ENCODE data around the gene NT5DC1.

Gene NT5DC1

GRCh38 chr6:116190550-116190949, 89.9 kb downstream of the NT5DC1 start:
- FAIRE-seq, result no peak
- DNase-seq (ENCODE audit: low spot score), result peak; percentile 27

DNA sequence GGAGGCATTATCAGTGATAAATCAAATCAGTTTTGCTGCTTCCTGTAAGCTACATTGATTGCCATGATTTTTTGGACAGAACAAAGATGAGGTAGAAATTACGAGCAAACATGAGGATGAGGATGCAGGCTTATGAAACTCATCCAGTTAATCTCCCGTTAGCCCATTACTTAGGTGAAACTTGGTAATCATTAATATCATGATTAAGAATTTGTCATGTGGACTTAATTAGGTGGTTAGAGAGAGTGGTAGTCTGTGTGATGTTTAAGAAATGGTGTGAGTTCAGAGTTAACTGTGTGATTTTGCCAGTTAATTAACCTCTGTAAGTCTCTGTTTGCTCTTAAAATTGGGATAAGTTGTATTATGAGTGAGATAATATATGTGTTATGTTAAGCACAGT, 91.2 kb downstream of the NT5DC1 start:
- FAIRE-seq (no peak), DNase-seq (ENCODE audit: low spot score) (no peak)

GRCh38 chr6:116192786-116193185, 92.1 kb downstream of the NT5DC1 start:
- FAIRE-seq, result no peak

GRCh38 chr6:116196841-116197240, 96.2 kb downstream of the NT5DC1 start:
- DNase-seq (ENCODE audit: low spot score) (no peak), FAIRE-seq (no peak)

More at GRCh38 chr6:116192786-116193185, 92.1 kb downstream of the NT5DC1 start:
- DNase-seq (ENCODE audit: low spot score), result no peak

GRCh38 chr6:116200619-116201249, 100.1 kb downstream of the NT5DC1 start:
- DNase-seq (ENCODE audit: low spot score), result no peak
- no peak for FAIRE-seq

GRCh38 chr6:116201538-116201937, 100.9 kb downstream of the NT5DC1 start:
- no peak for FAIRE-seq
- no peak for DNase-seq (ENCODE audit: low spot score)

DNA sequence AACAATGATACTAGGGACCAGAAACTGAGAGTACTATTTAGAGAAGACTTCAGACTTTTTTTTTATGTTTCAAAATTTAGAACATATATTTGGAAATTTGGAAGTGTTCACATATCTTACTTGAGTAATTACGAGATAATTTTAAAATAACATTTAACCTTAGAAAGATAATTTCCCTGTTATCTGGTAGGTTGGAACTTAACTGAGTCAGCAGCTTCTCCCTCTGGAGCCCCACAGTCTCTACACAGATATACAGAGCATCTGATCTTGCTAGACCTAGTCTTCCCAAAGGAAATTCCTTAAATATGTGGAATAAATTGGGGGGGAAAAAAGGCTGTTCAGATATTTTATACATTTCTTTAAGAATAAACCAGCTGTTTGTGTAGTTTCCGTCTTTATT, 104.6 kb downstream of the NT5DC1 start:
- FAIRE-seq (no peak), DNase-seq (ENCODE audit: low spot score) (no peak)

DNA sequence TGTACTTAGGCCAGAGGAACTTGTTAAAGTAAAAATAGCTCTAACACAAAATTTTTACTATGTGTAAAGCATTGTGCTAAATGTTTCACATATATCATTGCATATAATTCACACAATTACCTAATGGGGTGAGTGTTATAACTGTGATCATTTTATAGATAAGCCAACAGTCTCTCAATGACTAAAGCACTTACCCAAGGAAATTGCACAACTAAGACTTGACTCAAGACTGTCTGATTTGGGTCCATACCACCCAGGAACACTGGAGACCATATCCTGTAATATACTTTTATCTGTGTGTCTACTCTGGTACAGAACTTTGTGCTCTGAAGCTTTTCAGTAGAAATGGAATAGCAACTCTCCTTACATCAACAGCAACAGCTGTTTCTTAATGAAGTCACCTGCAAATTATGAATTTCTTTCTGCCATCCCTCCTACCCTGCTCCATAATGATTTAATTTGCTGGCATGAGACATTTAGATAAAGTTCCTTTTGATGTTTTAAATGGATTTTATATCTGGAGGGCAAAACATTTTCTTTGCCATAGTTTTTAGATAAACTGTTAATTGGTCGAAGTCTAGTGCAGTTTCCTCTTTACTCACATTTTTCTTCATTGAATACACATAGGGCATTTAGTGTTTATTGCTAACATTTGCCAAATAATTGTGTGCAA, 105.7 kb downstream of the NT5DC1 start:
- no peak for FAIRE-seq
- DNase-seq (ENCODE audit: low spot score), result no peak

DNA sequence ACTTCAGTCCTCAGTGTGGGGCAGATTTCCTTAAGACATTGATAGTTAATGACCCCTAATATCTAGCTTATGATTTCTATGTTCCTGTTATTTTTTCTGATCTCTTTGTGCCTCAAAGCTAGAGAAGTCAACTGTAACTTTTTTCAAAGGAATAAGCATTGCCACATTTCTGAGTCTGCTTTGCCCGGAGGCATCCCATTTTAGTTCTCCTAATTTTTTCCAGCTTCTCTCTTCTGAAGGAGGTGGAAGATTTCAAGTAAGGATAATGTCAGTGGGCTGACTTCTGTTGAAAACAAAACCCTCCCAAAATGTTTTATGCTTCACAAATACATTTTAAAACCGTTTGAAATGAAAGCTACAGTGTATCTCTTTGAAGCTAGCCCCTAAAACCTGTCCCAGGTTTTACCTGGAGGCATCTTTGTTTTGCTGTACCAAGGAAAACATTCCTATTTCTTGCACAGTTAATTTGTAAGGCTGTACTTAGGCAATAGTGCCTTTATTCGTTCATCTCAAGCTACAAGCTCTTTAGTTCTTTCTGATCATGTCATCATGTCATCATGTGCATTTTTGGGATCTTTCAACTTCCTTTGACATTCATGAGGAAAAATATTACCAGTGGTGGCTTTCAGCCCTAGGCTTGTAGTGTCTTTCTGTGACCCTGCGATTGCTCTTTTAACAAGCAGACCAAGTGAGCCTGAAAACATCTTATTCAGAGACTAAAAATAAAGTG, 107.6 kb downstream of the NT5DC1 start:
- DNase-seq (ENCODE audit: low spot score), result no peak
- no peak for FAIRE-seq

DNA sequence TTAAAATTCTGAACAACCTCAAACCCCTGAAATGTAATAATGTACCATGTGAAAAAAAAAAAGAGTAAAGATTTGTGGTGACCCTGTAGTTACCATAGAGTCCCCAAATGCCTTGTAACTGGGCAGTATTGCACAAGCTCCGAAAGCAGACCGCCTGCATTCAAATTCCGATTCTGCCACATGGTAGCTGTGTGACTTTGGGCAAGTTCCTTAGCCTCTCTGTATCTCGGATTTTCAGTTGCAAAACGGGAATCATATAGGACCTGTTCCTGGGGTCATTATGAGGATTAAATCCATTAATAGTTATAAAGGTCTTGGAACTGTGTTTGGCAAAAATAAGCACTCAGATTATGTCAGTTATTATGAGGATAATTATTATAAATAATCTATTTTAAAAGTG, 109.7 kb downstream of the NT5DC1 start:
- DNase-seq (ENCODE audit: low spot score) (no peak), FAIRE-seq (no peak)

GRCh38 chr6:116210750-116211425, 110.2 kb downstream of the NT5DC1 start:
- peak; percentile 54 for DNase-seq (ENCODE audit: low spot score)
- FAIRE-seq, result no peak

DNA sequence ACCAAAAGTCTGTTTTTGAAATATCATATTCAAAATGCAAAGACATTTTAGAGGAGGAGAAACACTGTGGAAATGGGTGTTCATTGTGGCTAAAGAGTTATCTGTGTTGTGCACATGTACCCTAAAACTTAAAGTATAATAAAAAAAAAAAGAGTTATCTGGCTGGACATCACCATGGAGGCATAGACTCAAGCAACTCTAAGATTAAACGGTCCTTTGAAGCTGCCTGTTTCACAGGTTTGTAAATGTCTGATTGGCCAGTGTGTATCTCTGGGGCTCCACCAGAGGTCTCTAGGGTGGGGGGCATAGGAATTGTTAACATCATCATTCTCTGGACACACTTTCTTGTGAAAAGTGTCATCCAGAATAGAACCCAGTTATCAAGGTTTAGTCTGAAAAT, 114.0 kb downstream of the NT5DC1 start:
- no peak for FAIRE-seq
- no peak for DNase-seq (ENCODE audit: low spot score)

DNA sequence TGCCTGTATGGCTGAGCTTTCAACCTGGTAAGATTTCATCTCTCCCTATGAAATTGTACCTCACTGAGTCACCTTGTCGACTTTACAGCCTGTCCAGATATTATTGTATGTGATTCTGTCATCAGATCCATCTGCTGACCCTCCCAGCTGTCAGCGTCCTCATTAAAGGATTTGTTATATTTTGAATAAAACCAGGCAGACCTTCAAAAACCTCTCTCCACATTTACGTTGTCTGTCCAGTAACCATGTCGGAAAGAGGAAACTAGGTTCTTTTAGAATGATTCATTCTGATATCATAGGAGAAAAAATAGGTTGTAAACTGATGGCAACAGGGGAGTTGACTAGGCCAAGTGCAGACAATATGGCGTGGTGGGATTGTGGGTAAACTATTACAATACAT, 114.8 kb downstream of the NT5DC1 start:
- DNase-seq (ENCODE audit: low spot score) (no peak), FAIRE-seq (no peak)

- FAIRE-seq (no peak), DNase-seq (ENCODE audit: low spot score) (no peak)
Observed at GRCh38 chr6:116217069-116217468, 116.4 kb downstream of the NT5DC1 start.

DNA sequence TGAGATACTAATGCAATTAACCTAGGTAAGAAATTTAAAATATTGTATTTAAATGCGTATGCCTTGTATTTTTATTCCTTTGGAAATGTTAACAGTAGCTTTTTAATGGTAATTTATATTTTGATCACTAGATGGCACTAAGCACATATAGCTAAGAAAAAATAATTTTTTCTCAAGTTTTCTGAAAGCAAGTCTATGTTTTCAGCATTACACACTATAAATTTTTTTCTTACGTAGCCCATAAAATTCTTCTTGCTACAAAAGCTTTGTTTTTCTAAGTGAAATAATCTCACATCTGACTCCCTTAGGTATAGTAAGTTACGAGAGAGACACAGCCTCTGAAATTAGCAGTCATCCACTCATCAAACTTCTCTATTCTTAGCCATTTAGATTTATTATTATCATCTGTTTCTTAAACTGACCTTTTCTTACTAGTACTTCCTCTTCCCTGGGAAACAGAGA, 117.5 kb downstream of the NT5DC1 start:
- DNase-seq (ENCODE audit: low spot score) (no peak), FAIRE-seq (no peak)

GRCh38 chr6:116218866-116219265, 118.2 kb downstream of the NT5DC1 start:
- FAIRE-seq, result no peak
- no peak for DNase-seq (ENCODE audit: low spot score)

DNA sequence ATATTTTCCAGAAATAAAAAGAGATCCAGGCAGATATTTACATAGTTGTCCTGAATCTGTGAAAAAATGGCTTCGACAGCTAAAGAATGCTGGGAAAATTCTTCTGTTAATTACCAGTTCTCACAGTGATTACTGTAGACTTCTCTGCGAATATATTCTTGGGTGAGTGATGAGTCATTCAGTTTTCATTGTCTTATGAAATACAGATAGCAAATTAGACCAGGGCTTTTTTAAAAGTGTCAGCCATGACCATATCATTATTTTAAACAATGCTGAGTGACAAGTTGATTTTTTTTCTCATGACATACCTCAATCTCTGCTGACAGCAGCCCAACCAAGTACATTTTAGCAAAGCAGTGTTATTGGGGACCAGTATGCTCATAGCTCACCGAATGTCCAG, 120.4 kb downstream of the NT5DC1 start:
- FAIRE-seq, result no peak
- DNase-seq (ENCODE audit: low spot score), result no peak

GRCh38 chr6:116221911-116222310, 121.3 kb downstream of the NT5DC1 start:
- DNase-seq (ENCODE audit: low spot score), result no peak
- no peak for FAIRE-seq

GRCh38 chr6:116223355-116223754, 122.7 kb downstream of the NT5DC1 start:
- FAIRE-seq (no peak), DNase-seq (ENCODE audit: low spot score) (no peak)

GRCh38 chr6:116229287-116229913, 128.7 kb downstream of the NT5DC1 start:
- DNase-seq (ENCODE audit: low spot score) (no peak), FAIRE-seq (no peak)

GRCh38 chr6:116234689-116235088, 134.0 kb downstream of the NT5DC1 start:
- no peak for DNase-seq (ENCODE audit: low spot score)
- no peak for FAIRE-seq

All from urothelium cell line (cell line).